CD4-positive, alpha-beta T cell treated with Interleukin-6 at 100 ng/mL for 8 hours (primary cell): Measurements from ENCODE around the gene ELFN1.

ENCODE experiments used
- DNase-seq: peaks from one replicate; pipeline ENCODE4 v3.0.0-alpha.2; 2020; ENCODE audit warnings: mixed read lengths, low spot score

Gene ELFN1

GRCh38 chr7:1725766-1726630, 55.9 kb downstream of the ELFN1 start:
- DNase-seq: no peak

GRCh38 chr7:1727079-1727478, 57.0 kb downstream of the ELFN1 start:
- no peak for DNase-seq

GRCh38 chr7:1727812-1728570, 57.9 kb downstream of the ELFN1 start:
- DNase-seq: no peak

GRCh38 chr7:1729183-1729582, 59.1 kb downstream of the ELFN1 start:
- DNase-seq: no peak

- no peak for DNase-seq
These were observed 59.7 kb downstream of the ELFN1 start for GRCh38 chr7:1729773-1730172.

GRCh38 chr7:1732072-1732471, 62.0 kb downstream of the ELFN1 start:
- DNase-seq: no peak

GRCh38 chr7:1732645-1733044, 62.6 kb downstream of the ELFN1 start:
- DNase-seq: no peak

- DNase-seq: no peak
These were observed 63.3 kb downstream of the ELFN1 start for GRCh38 chr7:1733206-1733907.

GRCh38 chr7:1733908-1734730, 64.0 kb downstream of the ELFN1 start:
- no peak for DNase-seq

GRCh38 chr7:1735262-1735661, 65.2 kb downstream of the ELFN1 start:
- DNase-seq: no peak

- DNase-seq: no peak
These were observed 65.9 kb downstream of the ELFN1 start for GRCh38 chr7:1735806-1736483.

- no peak for DNase-seq
These were observed 66.4 kb downstream of the ELFN1 start for GRCh38 chr7:1736484-1736817.

- no peak for DNase-seq
These were observed 66.8 kb downstream of the ELFN1 start for GRCh38 chr7:1736830-1737229.

GRCh38 chr7:1737523-1737922, 67.4 kb downstream of the ELFN1 start:
- DNase-seq: no peak

GRCh38 chr7:1737956-1738355, 67.9 kb downstream of the ELFN1 start:
- DNase-seq: no peak

- no peak for DNase-seq
These were observed 68.4 kb downstream of the ELFN1 start for GRCh38 chr7:1738511-1738910.

- no peak for DNase-seq
These were observed 68.9 kb downstream of the ELFN1 start for GRCh38 chr7:1738956-1739355.

- DNase-seq: no peak
These were observed 69.5 kb downstream of the ELFN1 start for GRCh38 chr7:1739593-1739992.

GRCh38 chr7:1740214-1740613, 70.1 kb downstream of the ELFN1 start:
- no peak for DNase-seq

GRCh38 chr7:1741246-1741645, 71.2 kb downstream of the ELFN1 start:
- no peak for DNase-seq
